Measurements from ENCODE around the gene RAB4A.
A peak's percentile ranks its signal among the peaks of the same experiment; 100 is the strongest.

The RAB4A gene

GRCh38 chr1:229342656-229343569, 72.0 kb downstream of the RAB4A start, which contains the start of gene CCSAP (continued):
- TF ChIP-seq ZNF639 (tag by site-specific recombination; IDR thresholded peaks at IDR 0.05) (no peak), PRDM10 (tag by site-specific recombination; IDR thresholded peaks at IDR 0.05) (peak; percentile 98), KLF16 (tag by site-specific recombination; IDR thresholded peaks at IDR 0.05) (peak; percentile 79), ZNF692 (tag by site-specific recombination; IDR thresholded peaks at IDR 0.05) (peak; percentile 98), ZBTB21 (tag by site-specific recombination; IDR thresholded peaks at IDR 0.05) (no peak), ZNF239 (tag by site-specific recombination; IDR thresholded peaks at IDR 0.05) (peak; percentile 65; the same call in 1 of the 2 replicates), ZNF658 (tag by site-specific recombination; IDR thresholded peaks at IDR 0.05) (peak; percentile 79; the same call in 1 of the 2 replicates), WT1 (tag by site-specific recombination; IDR thresholded peaks at IDR 0.05) (peak; percentile 78), ZNF626 (tag by site-specific recombination; IDR thresholded peaks at IDR 0.05) (0 out of 2 replicates have a peak, but pooled peaks have one; percentile 28), ZNF19 (tag by site-specific recombination; IDR thresholded peaks at IDR 0.05; ENCODE audit: low read depth) (no peak), ZSCAN16 (tag by site-specific recombination; IDR thresholded peaks at IDR 0.05) (peak; percentile 74), ZNF791 (tag by site-specific recombination; IDR thresholded peaks at IDR 0.05) (no peak), ZFP69B (tag by site-specific recombination; IDR thresholded peaks at IDR 0.05) (0 out of 2 replicates have a peak, but pooled peaks have one; percentile 99), ZNF354C (tag by site-specific recombination; IDR thresholded peaks at IDR 0.05; ENCODE audit: borderline replicate concordance, low read depth) (no peak), ZNF600 (tag by site-specific recombination; IDR thresholded peaks at IDR 0.05) (no peak; the same call in 1 of the 2 replicates), KLF17 (tag by site-specific recombination; IDR thresholded peaks at IDR 0.05) (peak; percentile 90), REPIN1 (tag by site-specific recombination; IDR thresholded peaks at IDR 0.05; ENCODE audit: low read depth) (peak; percentile 92; the same call in 1 of the 2 replicates), ZNF148 (tag by site-specific recombination; IDR thresholded peaks at IDR 0.05; ENCODE audit: borderline replicate concordance) (no peak), ZNF114 (tag by site-specific recombination; IDR thresholded peaks at IDR 0.05) (no peak), ZBTB44 (tag by site-specific recombination; IDR thresholded peaks at IDR 0.05) (no peak; the same call in 1 of the 2 replicates), ZNF449 (tag by site-specific recombination; IDR thresholded peaks at IDR 0.05) (peak; percentile 32; the same call in 1 of the 2 replicates), ZNF221 (tag by site-specific recombination; IDR thresholded peaks at IDR 0.05; ENCODE audit: borderline replicate concordance) (no peak), ZNF777 (tag by site-specific recombination; IDR thresholded peaks at IDR 0.05; ENCODE audit: borderline replicate concordance) (no peak), ZNF473 (tag by site-specific recombination; IDR thresholded peaks at IDR 0.05) (no peak), ZBTB48 (tag by site-specific recombination; IDR thresholded peaks at IDR 0.05) (peak; percentile 97)

All from HEK293 (cell line).